HFFc6 (cell line): Measurements from ENCODE around the gene TBC1D25. TPM values are rescaled to one million over a fixed set of nuclear protein-coding genes. Genes with fewer than 3 reads are reported as not detected.
A peak's percentile ranks its signal among the peaks of the same experiment; 100 is the strongest.

ENCODE experiments used
- DNase-seq: peaks from one replicate; pipeline ENCODE4 v3.0.0-alpha.2; 2018
- H3K27ac Mint-ChIP-seq: 2 replicates; pipeline ENCODE4 v1.8.0; 2020; ENCODE audit warnings: mild to moderate bottlenecking, mixed read lengths
- H3K27me3 Mint-ChIP-seq: 2 replicates; pipeline ENCODE4 v1.8.0; 2021; ENCODE audit warnings: mild to moderate bottlenecking, moderate library complexity, mixed read lengths; ENCODE audit not compliant: insufficient read depth
- H3K36me3 Mint-ChIP-seq: 2 replicates; pipeline ENCODE4 v1.8.0; 2021; ENCODE audit warnings: low read depth, mixed read lengths
- H3K4me1 Mint-ChIP-seq: 2 replicates; pipeline ENCODE4 v1.8.0; 2020; ENCODE audit warnings: low read depth, mixed read lengths
- H3K4me3 Mint-ChIP-seq: 2 replicates; pipeline ENCODE4 v1.8.0; 2020; ENCODE audit warnings: mild to moderate bottlenecking, moderate library complexity, mixed read lengths
- H3K9me3 Mint-ChIP-seq: 2 replicates; pipeline ENCODE4 v1.8.0; 2020; ENCODE audit warnings: mild to moderate bottlenecking, mixed read lengths
- CTCF ChIP-seq: fragments of 200-600 bp; sonication (generic); IDR thresholded peaks from 2 replicates; pipeline ENCODE4 v1.5.0; 2021; ENCODE audit warnings: antibody characterized with exemption, mild to moderate bottlenecking
- total RNA-seq, 6 experiments: library from RNA; stranded (reverse); fragmentation: NEBNext Ultra II Directional; extraction: Animal tissue kit (Norgen Biotek cat#: 25700); gene quantifications; 2 replicates in 1 of 6; 3 replicates in 5 of 6; pipeline ENCODE4 v1.2.3, GENCODE V29; 2021

TBC1D25 gene
- total RNA-seq, 6 experiments from 2014 or later: 13.0 to 15.3 (median 13.8) TPM

- no peak overlapping the region for H3K4me3 Mint-ChIP-seq
These were observed 28.0 kb upstream of the TBC1D25 start for GRCh38 chrX:48511560-48511959.

GRCh38 chrX:48512371-48512935 lies 27.1 kb upstream of the TBC1D25 start:
- Mint-ChIP-seq H3K4me1 (peaks cover 20% of the 10 kb centered on the region), H3K4me3 (no peak overlapping the region), H3K9me3 (no peaks in the 10 kb centered on the region), H3K27me3 (no peaks in the 10 kb centered on the region; the same call in 1 of the 2 replicates), H3K36me3 (peaks cover 4% of the 10 kb centered on the region; the same call in 1 of the 2 replicates), H3K27ac (no peak overlapping the region)
- DNase-seq: no peak
- no peak for TF ChIP-seq CTCF

More at GRCh38 chrX:48511560-48511959, 28.0 kb upstream of the TBC1D25 start:
- H3K9me3 Mint-ChIP-seq: no peaks in the 10 kb centered on the region
- H3K36me3 Mint-ChIP-seq: peaks cover 4% of the 10 kb centered on the region; the same call in 1 of the 2 replicates
- no peaks in the 10 kb centered on the region; the same call in 1 of the 2 replicates for H3K27me3 Mint-ChIP-seq
- H3K4me1 Mint-ChIP-seq: peaks cover 20% of the 10 kb centered on the region
- no peak for DNase-seq
- peak; percentile 62 for TF ChIP-seq CTCF
- H3K27ac Mint-ChIP-seq: no peak overlapping the region

- Mint-ChIP-seq H3K27ac (no peak overlapping the region), H3K4me1 (peaks cover 20% of the 10 kb centered on the region), H3K9me3 (no peaks in the 10 kb centered on the region), H3K27me3 (no peaks in the 10 kb centered on the region; the same call in 1 of the 2 replicates), H3K4me3 (no peak overlapping the region), H3K36me3 (peaks cover 4% of the 10 kb centered on the region; the same call in 1 of the 2 replicates)
- TF ChIP-seq CTCF: no peak
- DNase-seq: no peak
These were observed 25.8 kb upstream of the TBC1D25 start for GRCh38 chrX:48513670-48514069.

GRCh38 chrX:48514126-48514806 lies 25.2 kb upstream of the TBC1D25 start:
- TF ChIP-seq CTCF: no peak
- no peak overlapping the region for H3K27ac Mint-ChIP-seq

GRCh38 chrX:48514868-48515460 lies 24.6 kb upstream of the TBC1D25 start:
- Mint-ChIP-seq H3K4me1 (peaks cover 14% of the 10 kb centered on the region), H3K4me3 (no peak overlapping the region), H3K27ac (no peak overlapping the region)

More at GRCh38 chrX:48514126-48514806, 25.2 kb upstream of the TBC1D25 start:
- Mint-ChIP-seq H3K4me1 (peaks cover 20% of the 10 kb centered on the region), H3K4me3 (no peak overlapping the region), H3K36me3 (peaks cover 4% of the 10 kb centered on the region; the same call in 1 of the 2 replicates), H3K9me3 (no peaks in the 10 kb centered on the region), H3K27me3 (no peaks in the 10 kb centered on the region; the same call in 1 of the 2 replicates)
- DNase-seq: no peak

More at GRCh38 chrX:48514868-48515460, 24.6 kb upstream of the TBC1D25 start:
- H3K27me3 Mint-ChIP-seq: no peaks in the 10 kb centered on the region; the same call in 1 of the 2 replicates
- no peaks in the 10 kb centered on the region for H3K9me3 Mint-ChIP-seq
- no peak for TF ChIP-seq CTCF
- peaks cover 4% of the 10 kb centered on the region; the same call in 1 of the 2 replicates for H3K36me3 Mint-ChIP-seq
- DNase-seq: no peak
